GM18505 (cell line): ENCODE data around the gene EMILIN1.

Experiments
- ATAC-seq: cut with Tn5 transposase; IDR thresholded peaks from one replicate; pipeline ENCODE4 v1.9.1; 2021; ENCODE audit not compliant: unreplicated experiment
- POLR2A ChIP-seq: IDR thresholded peaks from 4 replicates; pipeline ENCODE4 v1.6.1; 2011; ENCODE audit warnings: borderline replicate concordance; ENCODE audit not compliant: insufficient read depth, insufficient read length; ENCODE audit errors: extremely low read depth

The EMILIN1 gene

DNA sequence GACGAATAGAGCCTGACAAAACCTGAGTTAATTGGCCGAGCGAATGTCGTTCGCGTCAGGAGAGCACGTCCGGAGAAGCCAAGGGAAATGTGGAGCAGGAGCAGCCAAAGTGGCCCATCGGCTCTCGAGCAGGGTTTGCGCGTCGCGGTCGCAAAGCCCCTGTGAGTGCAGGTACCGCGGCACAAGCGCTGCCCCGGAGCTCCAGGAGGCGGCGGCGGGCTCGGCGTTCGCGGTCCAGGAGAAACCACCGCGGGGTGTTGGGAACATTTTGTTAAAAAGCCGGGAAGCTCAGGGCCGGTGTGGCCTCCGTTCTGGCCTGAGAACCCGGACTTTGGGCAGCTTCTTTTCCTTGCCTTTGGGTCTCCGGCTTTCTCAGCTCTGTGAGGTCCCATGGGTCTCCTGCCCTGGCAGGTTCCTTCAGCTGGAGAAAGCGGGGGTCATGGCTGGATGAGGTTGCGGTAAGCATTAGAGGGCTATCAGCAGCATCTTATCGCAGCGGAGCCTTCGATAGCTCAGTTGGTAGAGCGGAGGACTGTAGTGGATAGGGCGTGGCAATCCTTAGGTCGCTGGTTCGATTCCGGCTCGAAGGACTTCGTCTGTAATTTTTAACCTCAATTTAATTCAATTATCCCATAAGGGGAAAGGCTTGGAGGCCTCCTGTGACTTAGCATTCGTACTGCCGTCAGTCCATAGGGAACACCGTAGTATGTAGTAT lies 28.0 kb upstream of the EMILIN1 start:
- TF ChIP-seq POLR2A: peak; percentile 75
- ATAC-seq: peak; percentile 48

DNA sequence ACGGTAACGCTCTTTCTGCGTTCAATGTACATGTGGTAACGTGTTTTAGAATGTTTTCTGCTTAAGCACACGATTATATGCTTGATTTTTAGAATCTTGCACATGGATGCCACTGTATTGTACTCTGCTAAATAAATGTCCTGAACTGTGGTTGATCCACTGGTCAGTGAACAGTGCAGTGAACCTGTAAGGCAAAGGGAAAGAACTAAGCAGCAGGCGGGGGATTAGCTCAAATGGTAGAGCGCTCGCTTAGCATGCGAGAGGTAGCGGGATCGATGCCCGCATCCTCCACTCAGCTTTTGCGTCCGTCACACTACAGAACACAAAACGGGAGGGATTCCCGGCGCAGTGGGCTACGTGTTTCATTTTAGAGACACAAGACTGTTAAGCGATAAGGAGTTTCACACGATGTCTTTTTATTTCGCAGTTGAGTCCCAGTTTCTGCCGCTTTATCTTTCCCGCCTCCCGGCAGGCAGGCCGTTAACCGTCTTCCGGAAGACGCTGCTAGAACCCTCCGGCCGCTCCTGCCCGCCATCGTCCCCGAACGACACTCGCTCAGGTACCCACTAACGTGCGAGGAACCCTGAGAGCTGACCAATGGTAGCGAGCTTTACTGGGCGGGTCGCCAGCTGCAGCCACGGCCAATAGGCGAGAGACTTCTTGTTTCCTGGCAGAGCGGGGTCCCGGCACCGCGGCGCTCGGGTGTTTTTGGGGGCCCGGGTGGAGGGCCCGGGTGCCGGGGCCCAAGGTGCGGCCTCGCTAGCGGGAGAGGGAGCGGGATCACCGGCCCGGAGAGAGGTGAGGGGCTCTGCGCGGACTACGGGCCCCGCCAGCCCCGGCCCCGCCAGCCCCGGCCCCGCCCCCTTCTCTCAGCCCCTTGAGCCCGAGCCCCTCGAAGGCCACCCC lies 27.2 kb upstream of the EMILIN1 start, which contains the start of gene AGBL5:
TSS of gene AGBL5 (plus strand) at position 673 of the 906 bp plus-strand sequence. CDS start 1,291 bp downstream, outside the sequence.
- TF ChIP-seq POLR2A: peak; percentile 84

DNA sequence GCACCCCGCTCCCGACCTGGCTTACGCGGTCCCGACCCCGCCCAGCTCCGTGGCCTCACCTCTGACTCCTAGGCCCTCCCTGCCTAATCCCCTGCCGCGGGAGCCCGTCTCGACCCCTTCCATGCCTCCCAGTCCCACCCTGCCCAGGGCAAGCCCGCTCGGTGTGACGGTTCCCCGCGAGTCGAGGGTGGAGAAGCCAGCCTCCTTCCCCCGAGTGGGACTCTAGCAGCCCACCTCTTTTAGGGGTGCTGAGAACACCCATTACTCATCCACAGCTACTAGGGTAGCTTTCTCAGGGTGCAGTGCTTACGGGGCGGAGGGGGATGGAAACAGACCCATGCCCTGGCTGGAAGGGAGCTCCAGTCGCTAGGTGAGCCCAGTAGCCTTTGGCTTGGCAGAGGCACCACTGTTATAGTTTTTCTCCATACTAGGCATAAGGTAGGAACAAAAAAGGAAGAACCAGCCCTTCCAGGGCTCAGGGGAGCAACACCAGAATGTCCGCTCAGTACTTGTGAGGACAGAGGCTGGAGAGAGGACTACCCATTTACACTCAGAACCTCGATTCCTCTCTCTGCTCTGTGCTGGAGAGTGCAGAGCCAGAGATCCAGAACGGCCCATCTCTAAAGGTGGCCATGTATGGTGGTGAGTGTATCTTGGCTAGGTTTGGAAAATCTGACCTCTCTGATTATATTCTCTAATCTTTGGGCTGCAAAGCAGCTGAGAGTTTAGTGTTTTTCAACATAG lies 26.3 kb upstream of the EMILIN1 start:
- ATAC-seq: no peak
- no peak for TF ChIP-seq POLR2A

More for the DNA sequence above, 27.2 kb upstream of the EMILIN1 start, which contains the start of gene AGBL5:
- peak; percentile 63 for ATAC-seq

- TF ChIP-seq POLR2A: no peak
These were observed 25.1 kb upstream of the EMILIN1 start for GRCh38 chr2:27053321-27053720.

GRCh38 chr2:27053776-27054175 lies 24.6 kb upstream of the EMILIN1 start:
- no peak for TF ChIP-seq POLR2A
- no peak for ATAC-seq

More at GRCh38 chr2:27053321-27053720, 25.1 kb upstream of the EMILIN1 start:
- no peak for ATAC-seq

DNA sequence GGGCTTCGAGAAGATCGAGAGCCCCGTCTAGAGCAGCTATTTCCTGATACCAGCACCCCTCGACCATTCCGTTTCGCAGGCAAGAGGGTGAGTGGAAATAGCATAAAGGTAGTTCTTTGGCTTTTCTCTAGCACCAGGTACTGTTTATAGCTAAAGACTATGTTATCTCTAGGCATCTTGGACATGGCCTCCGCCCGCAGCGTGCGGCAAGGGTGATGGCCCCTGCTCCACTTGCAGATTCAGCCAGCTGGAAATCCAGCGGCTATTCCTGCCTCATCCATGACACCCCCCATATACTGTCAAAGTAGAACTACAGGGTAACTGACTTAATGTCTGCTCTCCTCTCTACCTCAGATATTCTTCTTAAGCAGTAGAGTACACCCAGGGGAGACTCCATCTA lies 23.7 kb upstream of the EMILIN1 start:
- no peak for ATAC-seq
- TF ChIP-seq POLR2A: no peak

DNA sequence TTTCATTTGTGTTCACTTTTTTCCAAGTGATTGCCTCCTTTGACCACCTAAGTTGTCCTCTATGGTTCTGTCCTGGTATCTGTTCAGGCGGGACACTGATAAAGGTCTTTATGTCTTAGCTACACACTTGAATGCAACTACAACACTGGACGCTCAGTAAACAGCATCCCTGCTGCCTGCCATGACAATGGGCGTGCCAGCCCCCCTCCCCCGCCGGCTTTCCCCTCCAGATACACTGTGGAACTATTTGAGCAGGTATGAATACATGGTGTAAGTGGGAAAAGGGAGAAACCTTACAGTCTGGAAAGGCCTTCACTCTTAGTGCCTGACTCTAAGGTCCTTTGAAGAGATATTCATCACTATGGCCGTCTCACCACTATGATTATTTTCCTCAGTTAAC lies 21.2 kb upstream of the EMILIN1 start:
- no peak for TF ChIP-seq POLR2A
- ATAC-seq: no peak

DNA sequence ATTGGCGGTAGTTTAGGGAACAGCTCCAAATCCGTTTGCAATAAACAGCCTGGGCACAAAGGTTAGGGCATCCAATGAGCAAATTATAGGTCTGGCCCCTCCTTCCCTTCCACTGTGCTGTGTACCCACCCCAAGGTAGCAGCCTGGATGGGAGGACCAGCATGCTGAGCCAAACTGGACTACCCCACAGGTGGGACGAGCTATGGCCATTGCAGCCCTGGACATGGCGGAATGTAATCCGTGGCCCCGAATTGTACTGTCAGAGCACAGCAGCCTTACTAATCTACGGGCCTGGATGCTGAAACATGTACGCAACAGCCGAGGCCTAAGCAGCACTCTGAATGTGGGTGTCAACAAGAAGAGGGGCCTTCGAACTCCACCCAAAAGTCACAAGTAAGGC lies 20.2 kb upstream of the EMILIN1 start:
- no peak for ATAC-seq
- no peak for TF ChIP-seq POLR2A

DNA sequence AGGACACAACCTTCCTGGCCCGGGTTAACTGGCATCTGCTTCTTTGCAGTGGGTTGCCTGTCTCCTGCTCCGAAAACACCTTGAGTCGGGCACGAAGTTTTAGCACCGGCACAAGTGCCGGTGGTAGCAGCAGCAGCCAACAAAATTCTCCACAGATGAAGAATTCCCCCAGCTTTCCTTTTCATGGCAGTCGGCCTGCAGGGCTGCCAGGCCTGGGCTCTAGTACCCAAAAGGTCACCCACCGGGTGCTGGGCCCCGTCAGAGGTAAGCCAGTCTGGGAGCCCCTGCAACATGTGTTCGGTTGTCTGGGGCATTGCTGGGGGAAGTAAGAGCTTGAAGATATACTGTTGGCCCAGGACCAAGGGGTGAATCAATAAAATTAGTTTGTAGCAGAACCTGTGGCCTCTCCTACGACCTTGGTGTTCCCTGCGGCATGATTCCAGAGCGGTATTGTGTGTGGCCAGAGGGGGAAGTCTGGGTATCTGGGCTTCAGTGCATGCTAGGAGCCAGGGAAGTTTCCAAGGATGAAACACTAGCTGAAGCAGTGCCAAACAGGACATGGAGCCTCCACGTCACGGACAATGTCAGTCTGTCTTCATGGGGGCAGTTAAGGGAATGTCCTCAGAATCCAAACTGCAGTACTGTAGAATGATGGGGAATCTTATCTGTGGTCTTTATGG lies 19.1 kb upstream of the EMILIN1 start:
- no peak for ATAC-seq
- no peak for TF ChIP-seq POLR2A

DNA sequence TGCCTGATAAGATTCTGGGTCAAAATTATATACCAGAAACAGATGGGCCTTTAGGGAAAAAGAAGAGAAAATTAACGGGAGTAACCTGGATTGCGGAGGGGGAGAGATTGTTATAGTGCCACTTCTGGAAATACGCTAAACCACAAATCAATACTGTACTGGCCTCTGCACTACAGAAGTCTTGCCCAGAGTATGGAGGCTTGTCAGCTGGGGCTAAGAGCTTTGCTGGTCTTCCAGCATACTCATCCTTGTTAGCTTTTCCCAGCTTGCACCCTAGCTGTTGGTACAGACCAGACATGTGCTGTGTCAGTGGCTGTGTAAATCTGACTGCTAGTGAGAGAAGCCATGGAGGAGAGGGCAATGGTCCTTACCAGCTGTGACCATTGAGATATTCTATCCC lies 18.1 kb upstream of the EMILIN1 start:
- no peak for ATAC-seq

GRCh38 chr2:27065128-27065527 lies 13.3 kb upstream of the EMILIN1 start:
- TF ChIP-seq POLR2A: no peak

More for the DNA sequence above, 18.1 kb upstream of the EMILIN1 start:
- no peak for TF ChIP-seq POLR2A

DNA sequence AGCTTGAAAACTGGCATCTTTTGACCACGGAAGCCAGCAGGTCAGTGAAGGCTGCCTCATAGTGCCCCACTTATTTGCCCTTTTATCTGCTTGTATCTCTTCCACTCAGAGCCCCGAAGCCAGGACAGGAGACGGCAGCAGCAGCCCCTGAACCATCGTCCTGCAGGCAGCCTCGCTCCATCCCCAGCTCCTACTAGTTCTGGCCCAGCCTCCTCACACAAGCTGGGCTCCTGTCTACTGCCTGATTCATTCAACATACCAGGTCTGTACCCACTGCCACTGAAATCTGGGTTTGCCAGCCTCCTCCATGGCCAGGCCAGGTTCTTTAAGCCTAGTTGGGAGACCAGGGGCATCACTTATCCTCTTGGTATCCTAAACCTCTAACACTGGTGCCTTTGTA lies 11.0 kb upstream of the EMILIN1 start:
- TF ChIP-seq POLR2A: no peak
- ATAC-seq: no peak

More at GRCh38 chr2:27065128-27065527, 13.3 kb upstream of the EMILIN1 start:
- ATAC-seq: no peak
